Activated gamma-delta T cell treated with anti-CD3 and anti-CD28 coated beads, Interleukin-2, amount 50 U/mL, for 16 hours (primary cell): Measurements from ENCODE around the gene FBH1.
"Not testable (repeated sequence)": the region's sequence is repeated elsewhere in the genome, so short reads cannot be mapped to it uniquely, and the experiment has no call there.

Experiments used
- DNase-seq: peaks from one replicate; pipeline ENCODE4 v3.0.0-alpha.2; 2020; ENCODE audit warnings: low read depth

Gene FBH1

GRCh38 chr10:5876181-5876768 is 13.8 kb upstream of the FBH1 start:
- no peak for DNase-seq

DNA sequence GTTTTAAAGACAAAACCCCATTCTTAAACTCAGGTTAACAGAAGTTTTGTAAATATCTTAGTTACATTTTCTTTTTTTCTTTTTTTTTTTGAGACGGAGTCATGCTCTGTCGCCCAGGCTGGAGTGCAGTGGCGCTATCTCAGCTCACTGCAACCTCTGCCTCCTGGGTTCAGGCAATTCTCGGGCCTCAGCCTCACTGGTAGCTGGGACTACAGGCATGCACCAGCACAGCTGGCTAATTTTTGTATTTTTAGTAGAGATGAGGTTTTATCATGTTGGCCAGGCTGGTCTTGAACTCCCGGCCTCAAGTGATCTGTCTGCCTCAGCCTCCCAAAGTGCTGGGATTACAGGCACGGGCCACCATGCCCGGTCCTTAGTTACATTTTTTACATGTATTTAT is 13.0 kb upstream of the FBH1 start:
- DNase-seq = not testable (repeated sequence)

GRCh38 chr10:5882961-5883360 is 7.1 kb upstream of the FBH1 start:
- no peak for DNase-seq

DNA sequence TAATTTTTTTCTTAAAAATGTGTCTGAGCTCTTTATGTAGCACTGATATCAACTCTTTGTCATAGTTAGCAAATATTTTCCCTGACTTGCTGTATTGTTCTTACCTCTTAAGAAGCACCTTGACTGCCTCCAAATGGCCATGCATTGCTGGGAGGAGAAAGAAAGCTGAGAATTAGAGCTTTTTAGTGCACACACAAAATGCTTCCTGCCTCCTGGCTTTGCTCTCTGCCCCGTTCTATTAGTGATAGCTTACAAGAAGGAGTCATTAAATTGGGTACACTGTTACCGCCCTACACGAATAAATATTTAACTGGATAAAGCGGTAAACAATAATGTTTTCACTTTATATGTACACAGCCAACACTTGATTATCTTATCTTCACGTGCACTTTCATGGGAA is 4.4 kb upstream of the FBH1 start:
- no peak for DNase-seq

DNA sequence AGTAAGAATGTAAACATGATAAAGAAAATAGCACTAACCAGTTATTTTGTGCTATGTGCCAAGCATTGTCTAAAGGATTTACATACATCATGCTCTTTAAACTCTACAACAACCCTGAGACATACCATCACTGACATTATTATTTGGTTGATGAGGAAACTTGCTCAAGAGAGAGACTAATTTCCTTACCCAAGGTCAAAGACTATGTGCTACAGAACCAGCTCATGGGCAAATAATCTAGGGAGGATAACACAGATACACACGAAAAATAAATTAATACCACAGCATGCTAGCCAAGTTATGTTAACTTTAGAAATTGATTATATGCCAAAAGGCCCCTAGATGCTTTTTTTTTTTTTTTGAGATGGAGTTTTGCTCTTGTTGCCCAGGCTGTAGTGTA is 3.0 kb upstream of the FBH1 start:
- DNase-seq = no peak

GRCh38 chr10:5887641-5888040 is 2.4 kb upstream of the FBH1 start:
- no peak for DNase-seq

- no peak for DNase-seq
Observed at GRCh38 chr10:5888351-5888750, 1.7 kb upstream of the FBH1 start.

GRCh38 chr10:5888843-5889623 is 1.0 kb upstream of the FBH1 start:
- DNase-seq = peak; percentile 19

DNA sequence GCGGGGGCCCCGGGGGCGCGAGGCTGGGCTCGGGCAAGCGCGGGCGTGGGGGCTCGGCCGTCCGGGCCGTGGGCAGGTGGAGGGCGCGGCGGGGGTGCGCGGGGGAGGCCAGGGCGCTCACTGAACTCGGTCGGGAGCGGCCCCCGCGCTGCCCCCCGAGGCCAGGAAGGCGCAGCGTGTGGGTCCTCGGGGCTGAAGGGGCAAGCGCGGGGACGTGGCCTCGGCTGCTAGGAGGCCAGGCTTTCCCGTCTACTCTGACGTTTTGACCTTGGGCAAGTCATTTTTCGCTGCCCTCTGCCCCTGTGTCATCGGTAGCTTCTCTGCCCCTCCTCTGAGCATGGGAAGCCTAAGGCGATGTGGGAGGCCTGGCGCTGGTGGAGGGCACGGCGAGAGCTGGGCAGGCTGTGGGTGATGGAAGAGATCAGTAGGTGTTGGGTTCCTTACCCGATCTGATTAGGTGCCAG is 441 bp downstream of the FBH1 start:
- no peak for DNase-seq

DNA sequence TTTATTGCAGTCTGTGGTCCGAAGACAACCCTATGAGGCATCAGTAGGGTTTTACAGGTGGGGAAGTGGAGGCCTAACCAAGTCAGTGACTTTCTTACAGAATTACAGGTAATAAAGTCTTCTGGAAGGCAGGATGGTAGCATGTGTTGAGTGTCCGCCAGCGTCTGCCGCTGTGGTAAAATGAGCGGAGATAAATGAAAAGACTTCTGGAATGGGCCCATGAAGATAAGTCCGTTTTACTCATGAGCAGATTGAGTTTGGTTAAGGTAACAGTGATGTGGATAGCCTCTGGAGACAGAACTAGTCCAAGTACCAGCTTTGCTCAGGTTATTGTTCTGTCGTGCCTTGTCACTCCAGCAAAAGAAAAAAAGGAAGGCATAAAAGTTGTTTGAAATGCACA is 966 bp downstream of the FBH1 start:
- DNase-seq = no peak

DNA sequence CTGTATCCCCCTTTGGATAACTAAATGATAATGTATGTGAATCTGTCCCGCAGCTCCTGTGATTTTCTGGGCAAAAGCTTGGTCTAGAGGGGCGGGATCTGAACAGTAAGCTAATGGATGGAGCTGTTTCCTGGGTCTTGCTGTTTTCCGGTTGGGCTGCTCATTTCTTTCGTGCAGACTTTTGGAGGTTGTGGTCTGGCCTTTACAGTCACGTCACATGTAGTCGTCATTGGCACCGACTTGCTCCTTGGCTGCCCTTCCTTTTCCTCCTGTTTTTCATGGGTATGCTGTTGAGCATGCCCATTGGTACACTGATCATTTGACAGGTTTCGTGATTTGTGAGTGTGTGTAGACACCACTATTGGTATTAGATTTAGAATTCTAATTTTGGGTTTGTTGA is 2.0 kb downstream of the FBH1 start:
- DNase-seq = no peak

DNA sequence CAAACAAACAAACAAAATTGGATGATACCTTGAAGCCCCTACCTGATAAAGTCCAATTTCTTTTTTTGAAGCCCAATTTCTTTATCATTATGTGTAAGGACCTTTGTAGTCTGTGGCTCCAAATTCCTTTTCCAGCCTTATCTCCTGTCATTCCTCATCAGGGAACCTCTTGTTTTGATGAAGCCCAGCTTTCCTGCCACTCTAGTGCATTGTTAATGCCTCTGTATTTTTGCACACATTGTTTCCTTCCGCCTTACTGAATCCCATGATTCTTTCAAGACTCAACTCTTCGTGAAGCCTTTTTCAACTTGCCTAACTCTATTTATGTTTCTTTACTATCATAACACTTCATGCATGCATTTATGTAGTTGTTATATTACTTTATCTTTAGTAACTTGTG is 3.3 kb downstream of the FBH1 start:
- no peak for DNase-seq

DNA sequence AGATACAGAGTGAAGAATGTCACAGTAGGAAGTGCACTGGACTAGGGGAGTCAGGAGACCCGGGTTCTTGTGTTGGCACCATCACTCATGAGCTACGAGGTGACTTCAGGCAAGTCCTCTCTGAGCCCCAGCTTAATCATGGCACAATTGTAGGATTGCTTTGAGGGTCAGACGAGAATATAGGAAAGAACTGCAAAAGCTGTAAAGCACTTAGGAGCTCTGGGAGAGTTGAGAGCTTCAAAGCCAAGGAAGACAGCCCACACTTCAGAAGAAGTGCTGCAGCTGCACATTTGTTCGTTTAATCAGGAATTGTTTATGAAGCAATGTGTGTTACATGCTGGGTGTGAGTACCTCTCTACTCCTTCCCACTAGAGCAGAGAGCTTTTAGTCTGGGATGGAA is 4.4 kb downstream of the FBH1 start:
- no peak for DNase-seq

GRCh38 chr10:5894873-5895272 is 4.8 kb downstream of the FBH1 start:
- no peak for DNase-seq

DNA sequence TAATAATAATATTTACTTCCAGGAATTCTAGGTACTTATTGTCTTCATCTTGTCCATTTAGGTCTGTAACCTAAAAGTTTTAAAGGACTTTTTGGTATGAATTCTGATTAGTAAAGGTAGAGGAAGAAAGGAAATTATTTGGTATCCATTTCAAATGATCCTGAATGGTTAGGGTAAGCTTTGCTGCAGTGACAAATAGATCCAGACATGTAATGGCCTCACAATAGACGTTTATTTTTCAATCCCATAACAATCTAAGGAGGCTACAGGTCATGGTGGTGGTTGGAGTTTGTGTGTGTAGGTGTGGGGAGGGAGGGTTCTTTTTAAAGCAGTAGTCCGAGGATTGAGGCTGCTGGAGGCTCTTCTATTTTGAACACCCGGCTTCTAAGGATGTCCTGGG is 5.3 kb downstream of the FBH1 start:
- no peak for DNase-seq

- no peak for DNase-seq
Observed at GRCh38 chr10:5895804-5896203, 5.8 kb downstream of the FBH1 start.

DNA sequence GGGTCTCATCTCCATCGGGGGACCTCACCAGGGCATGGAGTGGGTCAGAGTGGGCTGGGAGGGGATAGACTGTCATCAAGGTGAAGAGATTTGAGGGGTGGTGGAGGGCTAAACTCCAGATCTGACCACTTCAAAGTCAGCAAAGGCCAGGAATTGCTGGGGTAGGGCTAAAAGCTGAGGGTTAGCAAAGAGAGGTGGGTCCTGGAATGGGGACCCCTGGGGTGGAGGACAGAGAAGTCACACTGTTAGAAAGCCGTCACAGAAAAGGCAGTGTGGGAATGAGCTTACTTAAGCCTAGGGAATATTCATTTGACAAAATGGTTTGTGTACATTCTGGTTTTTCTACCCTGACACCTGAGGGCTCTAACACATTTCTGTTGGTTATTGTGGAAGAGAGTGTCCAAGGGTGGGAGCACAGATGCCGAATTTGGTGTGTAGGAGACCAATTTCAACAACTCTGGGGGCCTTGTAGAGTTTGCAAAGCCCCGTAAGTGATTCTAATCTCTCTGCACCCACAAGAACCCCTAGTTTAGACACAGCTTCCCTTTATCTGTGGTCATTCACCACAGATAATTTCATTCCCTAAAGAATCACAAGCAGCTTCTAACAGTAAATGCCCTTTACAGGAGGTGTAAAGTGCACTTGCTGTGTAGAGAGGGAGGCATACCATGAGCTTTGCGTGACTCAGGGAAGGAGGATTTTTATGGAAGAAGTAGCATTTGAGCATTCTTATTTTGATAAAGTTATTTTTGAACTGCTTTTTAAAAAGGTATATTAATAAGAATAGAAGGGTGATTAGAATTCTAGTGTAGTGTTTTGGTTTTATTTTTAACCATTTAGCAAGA is 6.4 kb downstream of the FBH1 start:
- no peak for DNase-seq

GRCh38 chr10:5897053-5897340 is 7.0 kb downstream of the FBH1 start:
- no peak for DNase-seq

GRCh38 chr10:5897504-5897903 is 7.5 kb downstream of the FBH1 start:
- no peak for DNase-seq

- DNase-seq = no peak
Observed at GRCh38 chr10:5898163-5898562, 8.1 kb downstream of the FBH1 start.

DNA sequence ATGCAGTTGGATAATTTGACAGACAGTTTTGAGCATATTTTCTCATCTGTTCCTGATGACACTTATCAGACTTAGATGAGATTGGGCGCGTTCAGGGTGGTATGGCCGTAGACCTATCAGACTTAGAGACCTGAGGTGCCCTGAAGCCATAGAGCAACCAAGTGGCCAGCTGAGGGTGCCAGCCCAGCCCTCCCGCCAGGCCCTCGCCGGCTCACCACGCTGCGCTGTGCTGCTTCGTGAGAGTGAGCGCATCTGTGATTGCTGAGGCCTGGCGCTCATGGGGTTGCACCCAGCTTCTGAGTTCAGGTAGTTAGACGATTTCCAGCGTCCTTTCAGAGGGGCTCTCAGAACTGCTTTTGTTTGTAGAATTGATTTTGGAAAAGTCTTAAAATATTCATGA is 10.2 kb downstream of the FBH1 start:
- DNase-seq = no peak

GRCh38 chr10:5902511-5903274 is 12.7 kb downstream of the FBH1 start:
- DNase-seq = no peak

DNA sequence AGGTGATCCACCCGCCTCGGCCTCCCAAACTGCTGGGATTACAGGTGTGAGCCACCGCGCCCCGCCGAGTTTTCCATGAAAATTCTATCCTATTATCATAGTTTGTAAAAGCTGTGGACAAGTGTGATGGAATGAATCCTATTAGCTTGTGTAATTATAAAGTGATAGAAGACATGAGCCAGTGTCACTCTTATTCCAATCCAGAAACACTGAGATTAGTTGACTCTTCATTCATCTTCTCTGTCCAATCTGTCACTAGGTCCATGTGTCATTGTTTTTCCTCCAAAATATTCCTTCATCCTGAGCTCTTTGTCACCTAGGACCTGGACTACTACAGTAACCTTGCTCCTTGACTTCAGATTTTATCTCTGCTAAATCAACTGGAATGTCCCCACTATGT is 13.5 kb downstream of the FBH1 start:
- no peak for DNase-seq
